Esophagus (tissue), 2 donors: Measurements from ENCODE around the gene C6orf58. TPM values are rescaled to one million over a fixed set of nuclear protein-coding genes. Genes with fewer than 3 reads are reported as not detected.
"Not testable (repeated sequence)": the region's sequence is repeated elsewhere in the genome, so short reads cannot be mapped to it uniquely, and the experiment has no call there.

ENCODE experiments used
- H3K27ac ChIP-seq, 2 donors: one replicate each; pipeline ENCODE4 v1.5.1; 2013; ENCODE audit warnings: low read depth in 2 of 2, mild to moderate bottlenecking in 2 of 2, inconsistent platforms in 1 of 2, low read length in 1 of 2, moderate library complexity in 1 of 2
- H3K27me3 ChIP-seq, 2 donors: one replicate each; pipeline ENCODE4 v1.6.1; 2013; ENCODE audit warnings: low read length in 2 of 2, control low read depth in 1 of 2, mild to moderate bottlenecking in 1 of 2; ENCODE audit not compliant: insufficient read depth in 2 of 2, control insufficient read depth in 1 of 2
- H3K36me3 ChIP-seq, 2 donors: one replicate each; pipeline ENCODE4 v1.6.1; 2013; ENCODE audit warnings: low read length in 1 of 2; ENCODE audit not compliant: control insufficient read depth in 2 of 2, insufficient read depth in 2 of 2
- H3K4me1 ChIP-seq, 2 donors: one replicate each; pipeline ENCODE4 v1.6.1; 2013; ENCODE audit warnings: low read length in 1 of 2; ENCODE audit not compliant: control insufficient read depth in 2 of 2, insufficient read depth in 2 of 2
- H3K4me3 ChIP-seq, 2 donors: one replicate each; pipeline ENCODE4 v1.5.1; 2013; ENCODE audit warnings: low read length in 2 of 2, mild to moderate bottlenecking in 2 of 2, low read depth in 1 of 2, moderate library complexity in 1 of 2
- H3K9me3 ChIP-seq, 2 donors: one replicate each; pipeline ENCODE4 v1.6.1; 2013; ENCODE audit warnings: mild to moderate bottlenecking in 2 of 2, low read depth in 1 of 2, low read length in 1 of 2, moderate library complexity in 1 of 2; ENCODE audit not compliant: control insufficient read depth in 2 of 2, insufficient read depth in 1 of 2
- WGBS, 2 donors: extraction: QIAGEN DNeasy Blood & Tissue Kit; methylation state at CpG; one replicate each; pipeline ENCODE4 v1.1.7; 2013; 5-methylcytosine and 5-hydroxymethylcytosine counted together
- polyA plus RNA-seq, 2 donors: library from polyadenylated mRNA; stranded (reverse); fragments of 200-250 nt; gene quantifications; one replicate each; pipeline ENCODE4 v1.2.3, GENCODE V29; 2013
- donor health status: healthy with polysubstance abuse.
- donor health status: Bipolar disorder and iron deficiency.

C6orf58 gene
- polyA plus RNA-seq, 2 donors: not detected

DNA sequence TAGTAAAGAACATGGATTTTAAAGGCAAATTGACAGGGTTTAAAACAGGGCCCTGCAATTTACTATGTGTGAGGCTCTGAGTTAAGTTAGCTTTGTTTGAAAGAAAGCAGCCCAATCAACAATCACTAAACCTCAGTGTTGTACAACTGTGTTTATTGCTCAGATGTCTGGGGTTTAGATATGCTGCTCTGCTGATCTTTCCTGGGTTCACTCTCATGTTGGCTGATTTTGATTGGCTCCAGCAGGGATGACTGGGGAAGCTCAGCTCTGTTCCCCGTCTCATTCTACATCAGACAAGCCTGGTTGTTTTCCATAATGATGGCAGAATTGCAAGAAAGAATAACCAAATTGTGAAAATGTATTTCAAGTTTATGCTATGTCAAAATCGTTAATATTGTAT, 10.9 kb downstream of the C6orf58 start:
- H3K4me3 ChIP-seq: no peak overlapping the region
- WGBS, 2 donors: 75 to 79% methylated on average over 2 of the region's 2 CpGs
- H3K36me3 ChIP-seq: no peaks in the 10 kb centered on the region
- H3K27me3 ChIP-seq: no peaks in the 10 kb centered on the region
- H3K9me3 ChIP-seq: no peaks in the 10 kb centered on the region
- no peaks in the 10 kb centered on the region for H3K4me1 ChIP-seq
- no peak overlapping the region for H3K27ac ChIP-seq

DNA sequence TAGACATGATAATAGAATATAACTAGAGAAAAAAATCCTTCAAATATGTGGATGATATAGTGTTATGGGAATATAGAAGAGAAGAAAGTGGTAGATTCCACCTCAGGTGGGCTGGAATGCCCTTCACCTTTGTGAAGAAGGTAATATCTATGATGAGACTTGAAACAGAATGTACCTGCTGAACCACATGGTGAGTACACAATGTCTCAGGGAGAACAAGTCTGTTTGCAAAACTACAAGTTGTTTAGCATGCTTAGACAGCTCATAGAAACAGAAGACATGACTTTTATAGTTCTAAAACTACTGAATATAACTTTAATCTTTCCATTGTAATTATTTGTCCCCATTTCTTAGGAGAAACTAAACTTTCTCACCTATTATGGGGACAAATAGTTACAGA, 12.2 kb downstream of the C6orf58 start:
- Histone ChIP-seq H3K4me3 (no peak overlapping the region), H3K36me3 (no peaks in the 10 kb centered on the region), H3K9me3 (no peaks in the 10 kb centered on the region), H3K27ac (no peak overlapping the region), H3K4me1 (no peaks in the 10 kb centered on the region), H3K27me3 (no peaks in the 10 kb centered on the region)

DNA sequence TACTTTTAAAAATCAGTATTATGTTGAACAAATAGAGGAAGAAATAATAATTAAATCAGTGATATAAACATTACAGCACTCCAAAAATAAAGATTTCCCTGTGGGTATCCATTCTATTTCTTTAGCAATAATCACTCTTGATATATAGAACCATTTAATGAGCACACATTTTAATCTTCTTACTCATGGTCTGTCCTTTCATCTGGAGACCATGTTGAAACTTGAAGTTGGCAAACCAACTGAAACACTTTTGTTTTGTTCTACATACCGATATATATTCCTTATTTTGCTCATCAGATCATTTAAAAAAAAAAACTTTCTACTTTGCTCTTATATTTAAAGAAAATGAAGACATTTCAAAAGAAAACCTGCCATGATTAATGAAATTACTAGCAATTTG, 13.4 kb downstream of the C6orf58 start:
- Histone ChIP-seq H3K36me3 (no peaks in the 10 kb centered on the region), H3K27me3 (no peaks in the 10 kb centered on the region), H3K4me1 (no peaks in the 10 kb centered on the region), H3K27ac (no peak overlapping the region), H3K4me3 (no peak overlapping the region), H3K9me3 (no peaks in the 10 kb centered on the region)
- WGBS, 2 donors: 40 to 60% methylated on average over 1 of the region's 1 CpG

DNA sequence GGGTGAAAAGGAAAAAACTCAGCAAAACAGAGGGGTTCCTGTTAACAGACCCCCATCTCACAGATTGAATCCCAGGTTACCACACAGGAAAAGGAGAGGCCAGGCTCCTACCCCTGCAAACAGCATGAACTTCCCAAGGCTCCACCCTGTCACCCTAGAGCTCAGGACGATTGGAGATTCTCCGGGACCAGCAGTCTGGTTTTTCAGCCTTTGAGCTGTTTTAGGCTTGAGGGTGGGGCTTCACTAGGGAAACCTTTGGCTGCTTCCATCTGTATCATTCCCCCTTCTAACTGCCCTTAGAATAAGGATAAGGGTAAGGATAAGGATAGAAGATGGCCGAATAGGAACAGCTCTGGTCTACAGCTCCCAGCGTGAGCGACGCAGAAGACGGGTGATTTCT, 16.0 kb downstream of the C6orf58 start:
- no peaks in the 10 kb centered on the region for H3K4me1 ChIP-seq
- no peak overlapping the region for H3K4me3 ChIP-seq
- H3K27me3 ChIP-seq: no peaks in the 10 kb centered on the region
- H3K27ac ChIP-seq: no peak overlapping the region
- no peaks in the 10 kb centered on the region for H3K9me3 ChIP-seq
- no peaks in the 10 kb centered on the region for H3K36me3 ChIP-seq
- WGBS, 2 donors: 95 to 97% methylated on average over 7 of the region's 7 CpGs

DNA sequence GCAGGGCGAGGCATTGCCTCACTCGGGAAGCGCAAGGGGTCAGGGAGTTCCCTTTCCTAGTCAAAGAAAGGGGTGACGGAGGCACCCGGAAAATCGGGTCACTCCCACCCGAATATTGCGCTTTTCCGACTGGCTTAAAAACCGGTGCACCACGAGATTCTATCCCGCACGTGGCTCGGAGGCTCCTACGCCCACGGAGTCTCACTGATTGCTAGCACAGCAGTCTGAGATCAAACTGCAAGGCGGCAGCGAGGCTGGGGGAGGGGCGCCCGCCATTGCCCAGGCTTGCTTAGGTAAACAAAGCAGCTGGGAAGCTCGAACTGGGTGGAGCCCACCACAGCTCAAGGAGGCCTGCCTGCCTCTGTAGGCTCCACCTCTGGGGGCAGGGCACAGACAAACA, 16.5 kb downstream of the C6orf58 start:
- not testable (repeated sequence) for H3K4me3 ChIP-seq, H3K27me3 ChIP-seq, H3K36me3 ChIP-seq, H3K4me1 ChIP-seq, H3K9me3 ChIP-seq, H3K27ac ChIP-seq
- 76 to 81% methylated on average over 14 to 20 of the region's 21 CpGs for WGBS, 2 donors

DNA sequence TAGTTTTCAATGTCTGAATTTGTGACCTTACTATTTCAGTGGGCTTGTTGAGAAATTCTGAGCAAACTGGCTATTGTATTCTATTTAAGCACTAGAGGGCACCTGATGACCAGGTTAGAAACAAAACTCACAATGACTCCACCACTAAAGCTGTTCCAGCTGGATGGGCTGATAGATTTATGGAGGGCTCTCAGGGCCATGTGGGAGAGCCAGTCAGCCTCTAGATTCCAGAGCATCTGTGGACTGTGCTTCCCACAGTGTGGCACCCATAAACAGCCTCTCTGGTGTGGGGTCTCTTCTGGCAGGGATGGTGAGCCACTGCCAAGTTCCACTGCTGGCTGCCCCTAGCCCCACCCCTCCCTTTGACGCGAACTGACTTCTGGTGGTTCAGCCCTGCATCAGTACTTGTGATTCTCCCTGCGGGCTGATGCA, 29.2 kb downstream of the C6orf58 start:
- Histone ChIP-seq H3K27me3 (no peaks in the 10 kb centered on the region), H3K9me3 (no peaks in the 10 kb centered on the region), H3K36me3 (no peaks in the 10 kb centered on the region), H3K4me3 (no peak overlapping the region), H3K27ac (no peak overlapping the region), H3K4me1 (no peaks in the 10 kb centered on the region)
- WGBS, 2 donors: 61 to 78% methylated on average over 3 of the region's 3 CpGs

DNA sequence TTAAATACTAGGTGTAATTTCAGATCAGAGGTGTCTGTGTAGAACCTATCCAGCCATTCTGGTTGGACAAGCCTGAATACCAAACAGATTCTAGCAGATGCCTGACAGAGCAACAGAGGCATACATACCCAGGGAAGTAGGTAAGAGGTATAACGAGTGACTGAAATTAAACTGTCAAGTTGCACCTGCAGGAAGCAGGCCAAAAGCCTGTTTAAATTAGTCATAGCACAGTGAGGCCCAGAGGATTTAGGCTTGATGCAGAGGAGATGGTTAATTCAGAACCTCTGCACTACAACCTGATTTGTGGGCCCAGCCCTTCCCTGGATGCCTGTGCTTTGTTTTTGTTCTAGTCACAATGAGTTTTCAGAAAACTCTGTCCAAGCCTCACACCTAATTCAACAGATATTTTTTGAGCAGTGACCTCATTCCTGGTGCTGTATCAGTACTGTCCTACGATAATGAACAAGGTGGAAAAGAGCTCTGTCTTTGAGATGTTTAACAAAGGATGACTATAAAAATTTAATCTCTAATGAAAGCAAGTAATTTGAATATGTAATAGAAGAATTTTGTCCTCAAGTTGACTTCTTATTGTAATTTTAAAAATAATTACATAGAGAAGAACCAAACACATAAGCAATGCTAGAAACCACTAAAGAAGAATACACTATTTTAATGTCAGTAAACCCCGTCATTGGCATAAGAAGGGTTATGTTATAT, 31.7 kb downstream of the C6orf58 start:
- no peaks in the 10 kb centered on the region for H3K27me3 ChIP-seq
- H3K36me3 ChIP-seq: no peaks in the 10 kb centered on the region
- H3K27ac ChIP-seq: no peak overlapping the region
- H3K4me3 ChIP-seq: no peak overlapping the region
- no peaks in the 10 kb centered on the region for H3K9me3 ChIP-seq
- WGBS, 2 donors: 68 to 80% methylated on average over 3 of the region's 3 CpGs
- H3K4me1 ChIP-seq: no peaks in the 10 kb centered on the region

DNA sequence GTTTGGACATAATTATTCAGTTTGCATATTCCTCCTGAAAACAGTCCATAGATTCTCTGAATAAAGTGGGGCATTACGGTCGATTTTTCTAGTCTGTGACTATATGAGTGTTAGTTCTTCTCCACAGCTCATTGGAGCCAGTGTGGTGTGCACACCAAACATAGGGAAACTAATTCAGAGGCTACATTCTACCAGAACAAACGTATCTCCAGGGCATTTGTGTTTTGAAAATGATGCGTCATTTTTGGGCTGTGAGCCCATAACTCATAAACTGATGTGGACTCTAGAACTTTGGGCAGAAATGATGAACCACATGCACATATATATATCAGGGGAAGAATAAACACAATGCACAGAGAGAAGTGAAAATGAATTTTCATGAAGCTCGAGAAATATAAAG, 41.8 kb downstream of the C6orf58 start:
- Histone ChIP-seq H3K27ac (no peak overlapping the region), H3K27me3 (no peaks in the 10 kb centered on the region), H3K4me1 (no peaks in the 10 kb centered on the region), H3K36me3 (no peaks in the 10 kb centered on the region), H3K9me3 (no peaks in the 10 kb centered on the region), H3K4me3 (no peak overlapping the region)
- WGBS, 2 donors: 69 to 71% methylated on average over 5 of the region's 5 CpGs

DNA sequence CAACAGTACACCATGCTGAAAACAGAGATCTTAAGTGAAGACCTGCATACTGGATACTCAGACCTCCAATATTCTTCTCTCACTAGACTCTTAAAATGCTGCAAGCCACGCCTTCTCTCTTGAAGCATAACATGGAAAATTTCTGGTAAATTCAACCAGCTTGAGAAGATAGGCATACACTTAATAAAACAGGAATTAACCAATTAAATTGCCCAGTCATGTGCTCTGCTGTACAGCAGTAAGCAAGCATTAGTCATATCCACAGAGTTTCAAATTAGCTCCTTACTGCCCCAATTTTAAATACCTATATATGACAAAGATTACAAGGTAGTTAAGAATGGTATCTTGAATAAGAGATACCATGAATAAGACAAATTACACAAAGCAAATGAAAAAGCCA, 53.8 kb downstream of the C6orf58 start:
- Histone ChIP-seq H3K4me1 (no peaks in the 10 kb centered on the region), H3K36me3 (no peaks in the 10 kb centered on the region), H3K4me3 (no peak overlapping the region), H3K9me3 (no peaks in the 10 kb centered on the region), H3K27ac (no peak overlapping the region), H3K27me3 (no peaks in the 10 kb centered on the region)
- 78 to 84% methylated on average over 1 of the region's 1 CpG for WGBS, 2 donors

DNA sequence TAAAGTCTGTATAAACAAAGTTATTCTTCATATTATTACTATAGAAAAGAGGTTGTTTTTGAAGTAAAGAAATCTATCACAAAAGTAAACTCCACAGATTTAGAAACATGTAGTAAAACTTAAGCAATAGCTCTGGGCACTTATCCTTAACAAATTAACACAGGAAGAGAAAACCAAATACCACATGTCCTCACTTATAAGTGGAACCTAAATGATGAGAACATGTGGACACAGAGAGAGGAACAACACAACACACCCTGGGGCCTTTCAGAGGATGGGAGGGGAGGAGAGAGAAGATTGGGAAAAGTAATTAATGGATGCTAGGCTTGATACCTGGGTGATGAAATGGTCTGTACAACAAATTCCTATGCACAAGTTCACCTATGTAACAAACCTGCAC, 57.2 kb downstream of the C6orf58 start:
- no peaks in the 10 kb centered on the region for H3K27me3 ChIP-seq
- H3K36me3 ChIP-seq: no peaks in the 10 kb centered on the region
- no peaks in the 10 kb centered on the region for H3K9me3 ChIP-seq
- no peak overlapping the region for H3K27ac ChIP-seq
- H3K4me3 ChIP-seq: no peak overlapping the region
- no peaks in the 10 kb centered on the region for H3K4me1 ChIP-seq
